Body of pancreas (tissue), 4 donors: Measurements from ENCODE around the gene VWCE. TPM values are rescaled to one million over a fixed set of nuclear protein-coding genes. Genes with fewer than 3 reads are reported as not detected.

ENCODE experiments used
- ATAC-seq: fragments of 150-250 bp; one replicate; pipeline ENCODE4 v1.9.1; 2016
- DNase-seq, 4 donors: peaks; one replicate each; pipeline ENCODE4 v3.0.0-alpha.2; 2019
- H3K27ac ChIP-seq, 4 donors: fragments of 200-600 bp; sonication (generic); 1 replicate in 3 of 4; 2 replicates in 1 of 4; pipeline versions ENCODE4 v1.5.1 to v1.6.1; 2016 to 2019; ENCODE audit warnings: mild to moderate bottlenecking in 1 of 4, mixed read lengths in 1 of 4, moderate library complexity in 1 of 4
- H3K27me3 ChIP-seq, 2 donors: fragments of 200-600 bp; sonication (generic); one replicate each; pipeline ENCODE4 v1.6.0; 2016; ENCODE audit warnings: mild to moderate bottlenecking in 1 of 2
- H3K36me3 ChIP-seq, 2 donors: fragments of 200-600 bp; sonication (generic); replicated peaks in 1 of 2; 2 replicates each; pipeline ENCODE4 v1.5.1; 2016; ENCODE audit warnings: low read depth in 2 of 2; ENCODE audit not compliant: insufficient read depth in 1 of 2
- H3K4me1 ChIP-seq: fragments of 200-600 bp; sonication (generic); one replicate; pipeline ENCODE4 v1.6.0; 2016
- H3K4me3 ChIP-seq, 2 donors: fragments of 200-600 bp; sonication (generic); 1 replicate in 1 of 2; 2 replicates in 1 of 2; pipeline ENCODE4 v1.5.1; 2016 to 2019
- H3K9me3 ChIP-seq, 3 donors: fragments of 200-600 bp; sonication (generic); 1 replicate in 2 of 3; 2 replicates in 1 of 3; pipeline ENCODE4 v1.5.1; 2016
- POLR2A ChIP-seq, 3 donors: fragments of 450-650 bp; IDR thresholded peaks; one replicate each; pipeline ENCODE4 v1.6.1; 2016; ENCODE audit warnings: antibody characterized with exemption in 3 of 3, mild to moderate bottlenecking in 2 of 3
- WGBS, 2 donors: methylation state at CpG; one replicate each; pipeline ENCODE4 v1.1.5; 2017; 5-methylcytosine and 5-hydroxymethylcytosine counted together
- intact Hi-C: fragments of 100-400 bp; cut with DNase I; formaldehyde crosslinking; loops from one replicate; pipeline ENCODE4 v1.15.1; 2023
- total RNA-seq, 2 donors: library from RNA; depleted of rRNA; stranded (reverse); fragments of >200 nt; gene quantifications; one replicate each; pipeline ENCODE4 v1.1.0, GENCODE V29; 2016
- TF ChIP-seq, protein P1 (sequence below), 7 experiments: fragments of 450-650 bp in 4 of 7; fragments of 200-600 bp in 3 of 7; sonication (generic) in 3 of 7; IDR thresholded peaks; one replicate each; pipeline ENCODE4 v1.5.1; 2016 to 2019; ENCODE audit warnings: antibody characterized with exemption in 7 of 7

VWCE gene
- total RNA-seq, 2 donors from 2014 or later, result 4.3 TPM; not detected in 1

DNA sequence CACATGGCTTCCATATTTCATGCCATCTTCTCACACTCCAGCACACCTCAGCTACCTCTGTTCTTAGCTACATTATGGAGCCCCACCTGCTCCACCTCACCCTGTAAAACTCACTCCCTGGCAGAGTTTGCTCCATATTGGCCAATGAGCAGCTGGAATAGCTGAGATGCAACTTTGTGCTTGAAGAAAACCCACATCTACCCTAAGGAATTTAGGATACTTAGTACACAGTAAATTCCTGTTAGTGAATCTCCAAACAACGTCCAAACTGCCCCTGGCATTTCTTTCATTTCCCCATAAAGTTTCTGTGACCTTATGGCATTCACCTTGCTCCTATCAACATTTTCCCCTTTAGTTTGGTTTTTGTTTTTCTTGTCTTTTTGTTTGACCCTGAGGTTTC lies 2.2 kb upstream of the VWCE start:
- intact Hi-C loops, result no loop called here
- peaks cover 25% of the 10 kb centered on the region for H3K4me1 ChIP-seq
- H3K4me3 ChIP-seq, result no peak overlapping the region
- H3K27me3 ChIP-seq, result peaks cover 0 to 5% of the 10 kb centered on the region in 2 donors
- WGBS, 2 donors, result 58 to 67% methylated on average over 1 of the region's 1 CpG
- no peaks in the 10 kb centered on the region for H3K9me3 ChIP-seq
- ATAC-seq (no peak), DNase-seq (no peak)
- peaks cover 0 to 11% of the 10 kb centered on the region in 2 donors for H3K36me3 ChIP-seq
- no peak overlapping the region for H3K27ac ChIP-seq
- TF ChIP-seq POLR2A (IDR thresholded peaks at IDR 0.05), result no peak
- TF ChIP-seq, protein P1, sequence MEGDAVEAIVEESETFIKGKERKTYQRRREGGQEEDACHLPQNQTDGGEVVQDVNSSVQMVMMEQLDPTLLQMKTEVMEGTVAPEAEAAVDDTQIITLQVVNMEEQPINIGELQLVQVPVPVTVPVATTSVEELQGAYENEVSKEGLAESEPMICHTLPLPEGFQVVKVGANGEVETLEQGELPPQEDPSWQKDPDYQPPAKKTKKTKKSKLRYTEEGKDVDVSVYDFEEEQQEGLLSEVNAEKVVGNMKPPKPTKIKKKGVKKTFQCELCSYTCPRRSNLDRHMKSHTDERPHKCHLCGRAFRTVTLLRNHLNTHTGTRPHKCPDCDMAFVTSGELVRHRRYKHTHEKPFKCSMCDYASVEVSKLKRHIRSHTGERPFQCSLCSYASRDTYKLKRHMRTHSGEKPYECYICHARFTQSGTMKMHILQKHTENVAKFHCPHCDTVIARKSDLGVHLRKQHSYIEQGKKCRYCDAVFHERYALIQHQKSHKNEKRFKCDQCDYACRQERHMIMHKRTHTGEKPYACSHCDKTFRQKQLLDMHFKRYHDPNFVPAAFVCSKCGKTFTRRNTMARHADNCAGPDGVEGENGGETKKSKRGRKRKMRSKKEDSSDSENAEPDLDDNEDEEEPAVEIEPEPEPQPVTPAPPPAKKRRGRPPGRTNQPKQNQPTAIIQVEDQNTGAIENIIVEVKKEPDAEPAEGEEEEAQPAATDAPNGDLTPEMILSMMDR (IDR thresholded peaks at IDR 0.05), result no peak

- no peak overlapping the region for H3K4me3 ChIP-seq
- H3K27ac ChIP-seq, result no peak overlapping the region
- no peak for TF ChIP-seq POLR2A (IDR thresholded peaks at IDR 0.05)
- H3K9me3 ChIP-seq, result no peaks in the 10 kb centered on the region
- intact Hi-C loops, result no loop called here
- 63 to 74% methylated on average over 3 to 12 of the region's 12 CpGs for WGBS, 2 donors
- ATAC-seq (no peak), DNase-seq (peak in 3 of 4 donors; percentile 9 to 25 (median 25))
- peaks cover 0 to 5% of the 10 kb centered on the region in 2 donors for H3K27me3 ChIP-seq
- H3K36me3 ChIP-seq, result peaks cover 0 to 2% of the 10 kb centered on the region in 2 donors
- H3K4me1 ChIP-seq, result peaks cover 25% of the 10 kb centered on the region
Observed at GRCh38 chr11:61295596-61295926, 445 bp upstream of the VWCE start.

- ATAC-seq, result peak; percentile 47
- intact Hi-C loops, result no loop called here
- TF ChIP-seq POLR2A (IDR thresholded peaks at IDR 0.05), result no peak
- 3 to 4% methylated on average over 20 to 57 of the region's 60 CpGs for WGBS, 2 donors
- peak overlapping the region in 1 of 4 donors; percentile 17 for H3K27ac ChIP-seq
- H3K4me3 ChIP-seq, result no peak overlapping the region
- H3K36me3 ChIP-seq, result no peaks in the 10 kb centered on the region
- peak; percentile 33 to 63 (median 52) for DNase-seq
- H3K9me3 ChIP-seq, result no peaks in the 10 kb centered on the region
- peaks cover 25% of the 10 kb centered on the region for H3K4me1 ChIP-seq
- peaks cover 0 to 5% of the 10 kb centered on the region in 2 donors for H3K27me3 ChIP-seq
Observed at GRCh38 chr11:61293867-61294716, 1.0 kb downstream of the VWCE start.

- 81 to 86% methylated on average over 2 of the region's 2 CpGs for WGBS, 2 donors
- Histone ChIP-seq H3K27me3 (peaks cover 0 to 5% of the 10 kb centered on the region in 2 donors), H3K36me3 (no peaks in the 10 kb centered on the region), H3K27ac (no peak overlapping the region), H3K4me3 (no peak overlapping the region), H3K9me3 (no peaks in the 10 kb centered on the region), H3K4me1 (peaks cover 25% of the 10 kb centered on the region)
- TF ChIP-seq, protein P1 (IDR thresholded peaks at IDR 0.05), result no peak
- TF ChIP-seq POLR2A (IDR thresholded peaks at IDR 0.05), result no peak
- ATAC-seq (no peak), DNase-seq (no peak)
- intact Hi-C loops, result no loop called here
Observed at GRCh38 chr11:61292356-61292755, 2.8 kb downstream of the VWCE start.

- 78 to 82% methylated on average over 9 to 12 of the region's 12 CpGs for WGBS, 2 donors
- no peak overlapping the region for H3K4me3 ChIP-seq
- peaks cover 0 to 5% of the 10 kb centered on the region in 2 donors for H3K27me3 ChIP-seq
- DNase-seq (no peak), ATAC-seq (no peak)
- no peak for TF ChIP-seq POLR2A (IDR thresholded peaks at IDR 0.05)
- TF ChIP-seq, protein P1 (IDR thresholded peaks at IDR 0.05), result no peak
- peaks cover 25% of the 10 kb centered on the region for H3K4me1 ChIP-seq
- intact Hi-C loops, result no loop called here
- H3K36me3 ChIP-seq, result no peaks in the 10 kb centered on the region
- H3K9me3 ChIP-seq, result no peaks in the 10 kb centered on the region
- H3K27ac ChIP-seq, result no peak overlapping the region
Observed at GRCh38 chr11:61290905-61291690, 4.0 kb downstream of the VWCE start.
